Measurements from ENCODE around the gene COIL. TPM values are rescaled to one million over a fixed set of nuclear protein-coding genes. Genes with fewer than 3 reads are reported as not detected.
A peak's percentile ranks its signal among the peaks of the same experiment; 100 is the strongest.

COIL gene
- total RNA-seq, 2 experiments from 2014 or later, result 16.9 to 19.8 TPM

GRCh38 chr17:56909742-56910508 lies 50.9 kb downstream of the COIL start:
- DNase-seq, result no peak
- peak overlapping the region; percentile 28 for H3K27ac Mint-ChIP-seq
- CTCF ChIA-PET, result interaction anchor here (0.8 to 2.8 kb wide), 7 partner anchors 11 to 76 kb away, joined by 3 to 10 read pairs (median 3); partner anchors contain the start of genes C17orf67, COIL and DGKE
- H3K36me3 Mint-ChIP-seq (ENCODE audit: low read depth), result peaks cover 62% of the 10 kb centered on the region
- peaks cover 59% of the 10 kb centered on the region for H3K4me1 Mint-ChIP-seq
- no peaks in the 10 kb centered on the region for H3K9me3 Mint-ChIP-seq
- peak overlapping the region; percentile 99 for H3K4me3 Mint-ChIP-seq
- H3K27me3 Mint-ChIP-seq, result no peaks in the 10 kb centered on the region
- POLR2A ChIA-PET, result no interaction called here

DNA sequence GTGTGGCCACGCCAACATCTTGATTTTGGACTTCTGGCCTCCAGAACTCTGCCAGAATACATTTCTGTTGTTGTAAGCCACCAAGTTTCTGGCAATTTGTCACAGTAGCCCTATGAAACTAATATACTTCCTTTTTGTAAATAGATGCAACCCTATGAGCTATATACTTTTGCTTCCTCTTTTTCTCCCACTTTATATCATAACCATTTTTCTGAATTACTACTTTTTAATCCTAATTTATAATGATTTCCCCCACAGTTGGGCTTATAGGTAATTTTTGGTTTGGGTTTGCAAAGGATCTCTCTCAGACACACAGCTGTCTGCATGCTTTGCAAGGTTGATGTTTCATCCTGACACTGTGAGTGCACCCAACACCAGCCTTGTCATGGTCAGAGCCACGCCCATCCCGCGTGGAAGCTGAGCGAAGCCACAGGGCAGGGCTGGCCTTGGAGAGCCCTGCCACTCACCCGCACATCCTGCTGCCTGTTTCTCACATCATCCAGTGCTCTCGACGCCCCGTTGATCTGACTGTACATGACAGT lies 52.8 kb downstream of the COIL start:
- POLR2A ChIA-PET, result no interaction called here
- DNase-seq, result peak; percentile 64
- peak overlapping the region; percentile 57 for H3K4me3 Mint-ChIP-seq
- peaks cover 66% of the 10 kb centered on the region for H3K4me1 Mint-ChIP-seq
- peak overlapping the region; percentile 88 for H3K27ac Mint-ChIP-seq
- no peaks in the 10 kb centered on the region for H3K27me3 Mint-ChIP-seq
- H3K36me3 Mint-ChIP-seq (ENCODE audit: low read depth), result peaks cover 77% of the 10 kb centered on the region
- no peaks in the 10 kb centered on the region for H3K9me3 Mint-ChIP-seq
- CTCF ChIA-PET, result interaction anchor here (0.8 to 2.8 kb wide), 2 partner anchors 9 to 33 kb away, joined by 4 to 10 read pairs; no protein-coding TSS in a partner anchor

- H3K4me3 Mint-ChIP-seq, result no peak overlapping the region
- ChIA-PET CTCF (interaction anchor here (1.1 kb wide), 1 partner anchor 10 kb away, joined by 3 read pairs; no protein-coding TSS in a partner anchor), POLR2A (no interaction called here)
- no peak for DNase-seq
- H3K27me3 Mint-ChIP-seq, result no peaks in the 10 kb centered on the region
- no peak overlapping the region for H3K27ac Mint-ChIP-seq
- H3K36me3 Mint-ChIP-seq (ENCODE audit: low read depth), result peaks cover 79% of the 10 kb centered on the region
- peaks cover 55% of the 10 kb centered on the region for H3K4me1 Mint-ChIP-seq
- no peaks in the 10 kb centered on the region for H3K9me3 Mint-ChIP-seq
These were observed 57.3 kb downstream of the COIL start for GRCh38 chr17:56903560-56903959.

- peaks cover 79% of the 10 kb centered on the region for H3K36me3 Mint-ChIP-seq (ENCODE audit: low read depth)
- no peak overlapping the region for H3K4me3 Mint-ChIP-seq
- no peak overlapping the region for H3K27ac Mint-ChIP-seq
- no peaks in the 10 kb centered on the region for H3K9me3 Mint-ChIP-seq
- no peak for DNase-seq
- H3K27me3 Mint-ChIP-seq, result no peaks in the 10 kb centered on the region
- POLR2A ChIA-PET, result no interaction called here
- CTCF ChIA-PET, result interaction anchor here (0.9 to 1.9 kb wide), 2 partner anchors 9 to 11 kb away, joined by 4 to 8 read pairs; no protein-coding TSS in a partner anchor
- peaks cover 51% of the 10 kb centered on the region for H3K4me1 Mint-ChIP-seq
These were observed 58.5 kb downstream of the COIL start for GRCh38 chr17:56902348-56902747.

DNA sequence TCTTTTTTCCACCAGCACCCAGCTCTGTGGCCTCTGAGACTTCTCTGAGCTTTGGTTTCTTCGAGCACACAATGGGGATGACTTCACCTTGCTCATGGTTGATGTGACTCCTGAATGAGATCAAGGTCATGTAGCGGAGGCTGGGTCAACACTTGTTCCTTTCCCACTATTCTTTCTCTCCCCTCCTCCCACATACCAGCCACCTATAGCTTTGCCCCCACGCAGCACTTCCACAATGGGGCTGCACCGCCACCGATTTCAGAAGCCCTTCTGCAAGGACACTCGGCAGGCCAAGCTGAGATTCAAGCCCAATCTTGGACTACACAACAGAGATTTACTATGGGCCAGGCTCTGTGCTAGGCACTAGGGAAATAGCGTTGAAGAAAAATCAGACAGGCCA lies 61.4 kb downstream of the COIL start:
- Mint-ChIP-seq H3K27ac (no peak overlapping the region), H3K4me3 (no peak overlapping the region), H3K36me3 (ENCODE audit: low read depth) (peaks cover 87% of the 10 kb centered on the region), H3K27me3 (no peaks in the 10 kb centered on the region), H3K9me3 (no peaks in the 10 kb centered on the region), H3K4me1 (peaks cover 34% of the 10 kb centered on the region)
- ChIA-PET POLR2A (interaction anchor here (1.1 kb wide), 1 partner anchor 25 kb away, joined by 3 read pairs; no protein-coding TSS in a partner anchor), CTCF (interaction anchor here (1.0 to 2.3 kb wide), 5 partner anchors 9 to 55 kb away, joined by 3 to 10 read pairs (median 3); no protein-coding TSS in a partner anchor)
- DNase-seq, result no peak

- Mint-ChIP-seq H3K4me3 (no peak overlapping the region), H3K27ac (no peak overlapping the region), H3K36me3 (ENCODE audit: low read depth) (peaks cover 86% of the 10 kb centered on the region), H3K9me3 (no peaks in the 10 kb centered on the region), H3K4me1 (peaks cover 29% of the 10 kb centered on the region), H3K27me3 (no peaks in the 10 kb centered on the region)
- DNase-seq, result no peak
- POLR2A ChIA-PET, result interaction anchor here (1.1 kb wide), 1 partner anchor 25 kb away, joined by 3 read pairs; no protein-coding TSS in a partner anchor
- CTCF ChIA-PET, result interaction anchor here (1.1 to 2.3 kb wide), 4 partner anchors 9 to 55 kb away, joined by 3 to 10 read pairs (median 3); no protein-coding TSS in a partner anchor
These were observed 62.0 kb downstream of the COIL start for GRCh38 chr17:56898874-56899273.

DNA sequence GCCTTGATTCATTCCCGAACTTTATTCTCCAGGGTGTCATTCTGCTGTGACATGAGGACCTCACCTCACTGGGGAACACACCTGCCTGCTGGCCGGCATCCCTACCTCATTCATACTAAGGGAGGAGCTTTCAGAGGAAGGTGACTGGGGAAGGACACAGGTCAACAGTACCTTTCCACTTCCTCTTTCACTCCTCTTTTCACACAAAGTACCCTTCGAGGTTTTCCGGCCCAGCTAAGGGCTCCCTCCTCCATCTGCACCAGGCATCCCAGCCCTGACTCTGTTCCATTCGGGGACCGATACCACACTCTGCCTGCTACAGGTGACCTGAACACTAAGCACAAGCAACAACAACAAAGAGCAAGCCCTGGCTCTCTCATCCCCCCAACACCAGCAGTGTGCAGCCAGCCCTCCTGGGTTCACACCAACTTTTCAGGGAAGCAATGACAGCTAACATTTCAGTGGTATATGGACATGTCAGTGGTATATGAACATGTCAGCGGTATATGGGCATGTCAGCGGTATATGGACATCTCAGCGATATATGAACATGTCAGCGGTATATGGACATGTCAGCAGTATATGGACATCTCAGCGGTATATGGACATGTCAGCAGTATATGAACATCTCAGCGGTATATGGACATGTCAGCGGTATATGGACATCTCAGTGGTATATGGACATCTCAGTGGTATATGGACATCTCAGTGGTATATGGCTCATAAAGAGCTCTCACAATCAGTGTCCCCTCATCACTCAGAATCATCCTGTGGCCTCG lies 63.0 kb downstream of the COIL start:
- CTCF ChIA-PET, result interaction anchor here (1.5 kb wide), 1 partner anchor 12 kb away, joined by 3 read pairs; no protein-coding TSS in a partner anchor
- no peak for DNase-seq
- Mint-ChIP-seq H3K27me3 (no peaks in the 10 kb centered on the region), H3K9me3 (no peaks in the 10 kb centered on the region), H3K36me3 (ENCODE audit: low read depth) (peaks cover 87% of the 10 kb centered on the region), H3K27ac (no peak overlapping the region), H3K4me1 (peaks cover 27% of the 10 kb centered on the region), H3K4me3 (no peak overlapping the region)
- POLR2A ChIA-PET, result interaction anchor here (1.1 kb wide), 1 partner anchor 24 kb away, joined by 3 read pairs; no protein-coding TSS in a partner anchor

GRCh38 chr17:56896968-56897359 lies 63.9 kb downstream of the COIL start:
- no peak for DNase-seq
- POLR2A ChIA-PET, result interaction anchor here (0.6 kb wide), 1 partner anchor 9 kb away, joined by 7 read pairs; no protein-coding TSS in a partner anchor

DNA sequence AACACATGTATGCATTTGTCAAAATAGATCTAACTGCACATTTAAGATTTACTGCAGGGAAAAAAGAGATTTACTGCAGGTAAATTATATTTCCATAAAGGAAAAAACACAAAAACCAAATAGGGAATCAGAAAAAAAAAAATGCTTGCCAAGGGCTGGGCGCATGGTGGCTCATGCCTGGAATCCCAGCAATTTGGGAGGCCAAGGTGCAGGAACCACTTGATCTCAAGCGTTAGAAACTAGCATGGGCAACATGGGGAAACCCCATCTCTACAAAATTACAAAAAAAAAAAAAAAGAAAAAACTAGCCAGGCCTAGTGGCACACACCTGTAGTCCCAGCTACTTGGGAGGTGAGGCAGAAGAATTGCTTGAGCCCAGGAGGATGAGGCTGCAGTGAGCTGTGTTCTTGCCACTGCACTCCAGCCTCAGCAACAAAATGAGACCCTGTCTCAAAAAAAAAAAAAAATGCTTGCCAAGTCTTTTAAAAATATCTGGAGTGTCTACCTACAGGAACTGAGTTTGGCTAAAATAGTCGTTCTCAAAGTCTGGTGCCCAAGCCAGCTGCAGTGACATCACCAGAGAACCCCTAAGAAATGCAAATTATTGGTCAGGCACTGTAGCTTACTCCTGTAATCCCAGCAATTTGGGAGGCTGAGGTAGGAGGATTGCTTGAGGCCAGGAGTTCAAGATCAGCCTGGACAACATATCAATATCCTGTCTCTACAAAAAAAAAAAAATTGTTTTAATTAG lies 64.5 kb downstream of the COIL start:
- H3K27ac Mint-ChIP-seq, result no peak overlapping the region
- POLR2A ChIA-PET, result interaction anchor here (0.6 kb wide), 1 partner anchor 9 kb away, joined by 7 read pairs; no protein-coding TSS in a partner anchor
- no peak overlapping the region for H3K4me3 Mint-ChIP-seq
- peaks cover 87% of the 10 kb centered on the region for H3K36me3 Mint-ChIP-seq (ENCODE audit: low read depth)
- peaks cover 21% of the 10 kb centered on the region for H3K4me1 Mint-ChIP-seq
- no peaks in the 10 kb centered on the region for H3K9me3 Mint-ChIP-seq
- no peaks in the 10 kb centered on the region for H3K27me3 Mint-ChIP-seq
- CTCF ChIA-PET, result interaction anchor here (0.8 to 1.5 kb wide), 2 partner anchors 13 to 35 kb away, joined by 3 read pairs; no protein-coding TSS in a partner anchor
- no peak for DNase-seq

More at GRCh38 chr17:56896968-56897359, 63.9 kb downstream of the COIL start:
- Mint-ChIP-seq H3K36me3 (ENCODE audit: low read depth) (peaks cover 88% of the 10 kb centered on the region), H3K4me1 (peaks cover 23% of the 10 kb centered on the region), H3K27me3 (no peaks in the 10 kb centered on the region), H3K9me3 (no peaks in the 10 kb centered on the region), H3K27ac (no peak overlapping the region), H3K4me3 (no peak overlapping the region)
- CTCF ChIA-PET, result interaction anchor here (0.8 to 1.5 kb wide), 2 partner anchors 13 to 35 kb away, joined by 3 read pairs; no protein-coding TSS in a partner anchor

DNA sequence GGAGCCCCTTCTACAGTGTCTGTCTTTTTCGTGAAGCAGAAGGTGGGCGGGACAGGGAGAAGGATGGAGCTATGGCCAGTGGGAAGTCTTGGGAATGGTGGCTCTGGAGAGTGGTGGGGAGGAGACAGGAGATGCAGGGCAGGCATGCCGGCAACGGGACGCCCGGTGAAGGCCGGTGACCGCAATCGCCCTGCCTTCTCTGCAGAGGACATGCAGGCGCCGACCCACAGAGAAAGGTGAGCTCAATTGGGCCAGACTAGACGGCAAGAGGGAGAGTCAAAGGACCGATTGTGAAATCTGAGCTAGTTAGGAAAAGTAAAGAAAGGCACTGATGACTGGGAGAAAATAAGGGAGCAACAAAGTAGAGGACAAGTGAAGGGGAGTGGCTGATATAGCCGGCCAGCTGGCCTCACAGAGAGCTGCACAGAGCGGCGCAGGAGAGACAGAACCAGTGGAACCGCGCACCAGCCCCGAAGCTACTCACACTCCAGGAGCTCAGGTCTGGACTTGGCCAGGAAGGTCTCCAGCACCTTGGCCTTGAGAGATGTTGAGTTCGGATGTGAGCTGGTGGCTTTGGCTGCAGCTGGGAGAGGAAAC lies 65.9 kb downstream of the COIL start:
- peaks cover 15% of the 10 kb centered on the region for H3K4me1 Mint-ChIP-seq
- no peak for DNase-seq
- no peak overlapping the region for H3K27ac Mint-ChIP-seq
- CTCF ChIA-PET, result interaction anchor here (2.6 kb wide), 1 partner anchor 11 kb away, joined by 12 read pairs; no protein-coding TSS in a partner anchor
- POLR2A ChIA-PET, result no interaction called here
- H3K4me3 Mint-ChIP-seq, result no peak overlapping the region
- no peaks in the 10 kb centered on the region for H3K27me3 Mint-ChIP-seq
- peaks cover 91% of the 10 kb centered on the region for H3K36me3 Mint-ChIP-seq (ENCODE audit: low read depth)
- no peaks in the 10 kb centered on the region for H3K9me3 Mint-ChIP-seq

GRCh38 chr17:56893503-56893902 lies 67.3 kb downstream of the COIL start:
- ChIA-PET POLR2A (no interaction called here), CTCF (interaction anchor here (0.5 to 2.6 kb wide), 4 partner anchors 10 to 65 kb away, joined by 3 to 12 read pairs (median 3); no protein-coding TSS in a partner anchor)
- H3K36me3 Mint-ChIP-seq (ENCODE audit: low read depth), result peaks cover 97% of the 10 kb centered on the region
- peaks cover 12% of the 10 kb centered on the region for H3K4me1 Mint-ChIP-seq
- no peak for DNase-seq
- no peak overlapping the region for H3K4me3 Mint-ChIP-seq
- no peak overlapping the region for H3K27ac Mint-ChIP-seq
- H3K27me3 Mint-ChIP-seq, result no peaks in the 10 kb centered on the region
- peaks cover under 1% of the 10 kb centered on the region for H3K9me3 Mint-ChIP-seq
